HG03520 (cell line): ENCODE results near the gene ZNF766.
"Not testable (repeated sequence)": the region's sequence is repeated elsewhere in the genome, so short reads cannot be mapped to it uniquely, and the experiment has no call there.

Source experiments
- ATAC-seq: cut with Tn5 transposase; IDR thresholded peaks from one replicate; pipeline ENCODE4 v1.9.1; 2021; ENCODE audit warnings: mild to moderate bottlenecking, moderate library complexity; ENCODE audit not compliant: unreplicated experiment

ZNF766 gene

DNA sequence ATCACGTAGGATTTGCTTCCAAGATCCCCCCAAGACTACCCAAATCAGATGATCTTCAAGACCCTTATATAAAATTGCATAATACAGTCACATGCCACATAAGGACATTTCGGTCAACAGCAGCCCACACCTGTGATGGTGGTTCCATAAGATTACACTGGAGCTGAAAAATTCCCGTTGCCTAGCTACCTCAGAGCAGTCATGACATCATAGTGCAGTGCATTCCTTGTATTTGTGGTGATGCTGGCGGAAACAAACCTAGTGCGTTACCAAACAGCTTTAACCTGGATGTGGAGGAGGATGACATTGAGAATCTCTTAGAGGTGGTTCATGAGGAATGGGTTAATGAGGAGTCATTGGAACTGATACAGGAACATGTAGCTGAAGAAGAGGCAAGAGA, 4.8 kb downstream of the ZNF766 start:
- no peak for ATAC-seq

DNA sequence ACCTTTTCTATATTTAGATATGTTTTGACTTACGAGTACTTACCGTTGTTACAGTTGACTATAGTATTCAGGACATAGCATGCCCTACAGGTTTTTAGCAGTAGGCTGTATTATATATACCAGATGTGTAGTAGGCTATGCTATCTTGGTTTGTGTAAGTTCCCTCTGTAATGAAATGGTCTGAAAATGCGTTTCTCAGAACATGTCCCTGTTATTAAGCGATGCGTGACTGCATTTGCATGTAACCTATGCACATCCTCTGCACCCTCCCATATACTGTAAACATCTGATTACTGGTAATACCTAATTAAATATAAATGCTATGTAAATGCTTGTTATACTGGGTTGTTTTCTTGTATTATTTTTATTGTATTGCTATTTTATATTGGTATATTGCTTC, 6.6 kb downstream of the ZNF766 start:
- no peak for ATAC-seq

DNA sequence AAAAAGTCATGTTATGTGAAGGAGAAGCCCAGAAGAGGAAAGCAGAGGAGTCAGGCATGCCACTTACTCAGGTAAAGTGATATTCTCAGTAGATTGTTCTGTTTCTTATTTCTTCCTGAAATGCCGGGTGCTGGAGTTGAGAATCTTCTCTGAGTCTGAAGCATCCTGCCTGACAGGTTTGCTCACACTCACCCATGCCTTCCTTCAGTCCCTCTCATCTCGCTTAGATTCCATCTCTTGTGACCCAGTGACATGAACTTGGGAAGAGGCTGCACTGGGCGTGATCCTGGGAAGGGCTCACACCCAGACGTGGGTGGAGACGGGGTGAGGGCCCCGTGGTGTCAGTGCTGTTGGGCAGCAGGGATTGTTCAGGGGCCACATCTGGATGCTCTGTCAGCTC, 8.1 kb downstream of the ZNF766 start:
- ATAC-seq, result no peak

GRCh38 chr19:52286256-52286655, 16.9 kb downstream of the ZNF766 start:
- ATAC-seq, result no peak

GRCh38 chr19:52291781-52292180, 22.4 kb downstream of the ZNF766 start:
- no peak for ATAC-seq

DNA sequence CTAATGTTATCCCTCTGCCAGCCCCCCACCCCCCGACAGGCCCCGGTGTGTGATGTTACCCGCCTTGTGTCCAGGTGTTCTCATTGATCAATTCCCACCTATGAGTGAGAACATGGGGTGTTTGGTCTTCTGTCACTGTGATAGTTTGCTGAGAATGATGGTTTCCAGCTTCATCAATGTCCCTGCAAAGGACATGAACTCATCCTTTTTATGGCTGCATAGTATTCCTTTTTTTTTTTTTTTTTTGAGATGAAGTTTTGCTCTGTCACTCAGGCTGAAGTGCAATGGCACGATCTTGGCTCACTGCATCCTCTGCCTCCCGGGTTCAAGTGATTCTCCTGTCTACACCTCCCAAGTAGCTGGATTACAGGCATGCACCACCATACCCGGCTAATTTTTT, 23.6 kb downstream of the ZNF766 start:
- not testable (repeated sequence) for ATAC-seq

GRCh38 chr19:52296400-52296772, 27.0 kb downstream of the ZNF766 start:
- no peak for ATAC-seq

- no peak for ATAC-seq
Observed at GRCh38 chr19:52296773-52297600, 27.6 kb downstream of the ZNF766 start, which contains the start of gene ZNF480. Gene ZNF480, plus strand, starts transcription at chr19:52297169. Its CDS starts 3,244 bp downstream, at chr19:52300413.

GRCh38 chr19:52297601-52298364, 28.4 kb downstream of the ZNF766 start:
- ATAC-seq, result no peak

- ATAC-seq, result no peak
Observed at GRCh38 chr19:52307275-52307674, 37.9 kb downstream of the ZNF766 start.

- ATAC-seq, result no peak
Observed at GRCh38 chr19:52322429-52322828, 53.0 kb downstream of the ZNF766 start.

- no peak for ATAC-seq
Observed at GRCh38 chr19:52331757-52332156, 62.4 kb downstream of the ZNF766 start.

- no peak for ATAC-seq
Observed at GRCh38 chr19:52335768-52336116, 66.4 kb downstream of the ZNF766 start.

DNA sequence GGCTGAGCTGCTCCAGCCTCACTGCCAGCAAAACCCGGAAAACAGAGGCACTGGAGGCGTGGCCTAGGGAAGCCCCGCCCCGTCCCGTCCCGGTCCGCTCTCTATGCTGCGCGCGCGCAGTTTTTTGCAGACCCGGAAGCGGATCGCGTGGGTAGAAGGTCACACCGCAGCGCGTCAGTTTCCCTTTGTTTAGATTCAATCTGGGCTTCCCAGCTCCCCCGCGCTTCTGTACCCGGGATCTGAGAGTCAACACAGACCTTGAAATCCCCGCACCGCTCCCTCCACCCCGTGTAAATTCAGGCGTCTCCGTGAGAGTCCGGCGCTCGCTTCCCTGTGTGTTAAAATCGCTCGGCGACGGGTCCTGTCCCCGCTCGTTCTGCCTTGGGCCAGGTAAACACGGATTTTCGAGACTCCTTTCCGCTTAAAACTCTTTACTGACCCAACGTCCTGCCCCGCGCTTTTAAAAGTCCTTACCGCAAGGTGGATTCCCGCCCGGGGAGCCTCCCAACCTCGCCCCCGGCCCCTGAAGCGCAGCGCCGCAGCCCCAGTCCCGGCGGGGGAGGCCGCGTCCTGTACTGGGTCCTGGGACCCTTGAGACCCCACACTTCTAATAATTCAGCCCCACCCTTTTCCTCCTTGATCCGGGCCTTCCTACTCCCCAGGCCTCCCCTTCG, 66.9 kb downstream of the ZNF766 start, which contains the start of gene ZNF610:
Gene ZNF610, plus strand, starts transcription at position 127 of the 674 bp plus-strand sequence. CDS start 12,930 bp downstream, outside the sequence.
- ATAC-seq, result peak; percentile 51

DNA sequence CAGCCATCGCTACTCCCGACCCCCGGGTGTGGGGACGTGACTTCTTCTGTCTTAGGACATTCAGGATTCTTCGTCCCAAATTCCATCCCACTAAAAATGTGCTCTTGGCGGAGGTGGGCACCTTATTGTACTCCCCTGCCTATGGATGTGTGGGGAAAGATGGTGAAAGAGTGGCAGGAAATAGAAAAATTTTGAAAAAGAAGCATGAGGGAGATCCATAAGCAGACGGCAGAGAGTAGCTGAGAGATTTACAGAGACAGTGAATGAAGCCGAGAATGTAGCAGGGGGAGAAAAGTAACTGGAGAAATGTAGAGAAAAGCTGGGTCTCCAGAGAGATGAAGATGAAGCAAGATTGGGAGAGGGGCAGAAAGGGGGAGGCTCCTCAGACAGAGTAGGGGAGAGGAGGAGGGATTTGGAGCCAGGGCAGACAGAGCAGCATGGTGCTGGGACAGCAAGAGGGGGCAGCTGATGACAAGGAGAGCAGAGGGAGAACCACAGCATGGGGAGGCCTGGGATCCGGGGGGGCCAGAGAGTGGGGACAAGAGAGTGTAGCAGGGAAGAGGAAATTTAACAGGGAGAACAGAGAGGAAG, 67.5 kb downstream of the ZNF766 start:
- ATAC-seq, result no peak

GRCh38 chr19:52339022-52339421, 69.6 kb downstream of the ZNF766 start:
- not testable (repeated sequence) for ATAC-seq

- no peak for ATAC-seq
Observed at GRCh38 chr19:52343548-52343947, 74.2 kb downstream of the ZNF766 start.

DNA sequence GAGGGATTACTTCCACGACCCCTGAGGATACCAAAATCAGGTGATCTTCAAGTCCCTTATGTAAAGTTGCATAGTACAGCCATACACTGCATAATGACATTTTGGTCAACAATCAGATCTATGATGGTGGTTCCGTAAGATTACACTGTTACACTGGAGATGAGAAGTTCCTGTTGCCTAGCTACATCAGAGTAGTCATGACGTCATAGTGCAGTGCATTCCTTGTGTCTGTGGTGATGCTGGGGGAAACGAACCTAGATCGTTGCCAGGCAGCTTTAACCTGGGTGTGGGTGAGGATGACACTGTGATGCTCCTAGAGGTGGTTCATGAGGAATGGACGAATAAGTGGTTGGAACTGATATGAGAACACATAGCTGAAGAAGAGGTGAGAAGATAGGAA, 75.8 kb downstream of the ZNF766 start:
- ATAC-seq, result no peak
